ENCODE data around the gene SLC11A2.

DNA sequence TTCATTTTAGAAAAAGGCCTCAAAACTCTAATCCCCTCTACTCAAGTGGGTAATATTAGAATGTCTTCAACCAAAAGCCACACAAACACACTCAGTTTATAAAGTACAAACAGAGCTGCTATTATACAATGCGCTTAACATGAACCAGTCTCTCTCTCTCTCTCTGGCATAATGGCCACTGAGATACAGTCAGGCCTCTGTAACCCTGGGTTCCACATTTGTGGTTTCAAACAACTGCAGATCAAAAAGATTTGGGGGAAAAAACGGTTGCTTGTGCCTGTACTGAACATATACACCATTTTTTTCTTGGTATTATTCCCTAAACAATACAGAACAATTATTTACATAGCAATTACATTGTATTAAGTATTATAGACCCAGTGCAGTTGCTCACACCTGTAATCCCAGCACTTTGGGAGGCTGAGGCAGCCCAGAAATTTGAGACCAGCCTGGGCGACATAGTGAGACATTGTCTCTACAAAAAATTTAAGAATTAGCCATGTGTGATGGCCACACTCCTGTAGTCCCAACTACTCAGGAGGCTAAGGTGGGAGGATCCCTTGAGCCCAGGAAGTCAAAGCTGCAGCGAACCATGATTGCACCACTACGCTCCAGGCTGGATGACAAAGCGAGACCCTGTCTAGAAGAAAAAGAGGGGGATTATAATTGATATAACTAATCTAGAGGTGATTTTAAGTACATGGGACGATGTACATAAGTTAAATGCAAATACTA lies 5.6 kb downstream of the SLC11A2 start:
- TF ChIP-seq, protein P1, sequence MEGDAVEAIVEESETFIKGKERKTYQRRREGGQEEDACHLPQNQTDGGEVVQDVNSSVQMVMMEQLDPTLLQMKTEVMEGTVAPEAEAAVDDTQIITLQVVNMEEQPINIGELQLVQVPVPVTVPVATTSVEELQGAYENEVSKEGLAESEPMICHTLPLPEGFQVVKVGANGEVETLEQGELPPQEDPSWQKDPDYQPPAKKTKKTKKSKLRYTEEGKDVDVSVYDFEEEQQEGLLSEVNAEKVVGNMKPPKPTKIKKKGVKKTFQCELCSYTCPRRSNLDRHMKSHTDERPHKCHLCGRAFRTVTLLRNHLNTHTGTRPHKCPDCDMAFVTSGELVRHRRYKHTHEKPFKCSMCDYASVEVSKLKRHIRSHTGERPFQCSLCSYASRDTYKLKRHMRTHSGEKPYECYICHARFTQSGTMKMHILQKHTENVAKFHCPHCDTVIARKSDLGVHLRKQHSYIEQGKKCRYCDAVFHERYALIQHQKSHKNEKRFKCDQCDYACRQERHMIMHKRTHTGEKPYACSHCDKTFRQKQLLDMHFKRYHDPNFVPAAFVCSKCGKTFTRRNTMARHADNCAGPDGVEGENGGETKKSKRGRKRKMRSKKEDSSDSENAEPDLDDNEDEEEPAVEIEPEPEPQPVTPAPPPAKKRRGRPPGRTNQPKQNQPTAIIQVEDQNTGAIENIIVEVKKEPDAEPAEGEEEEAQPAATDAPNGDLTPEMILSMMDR (IDR thresholded peaks at IDR 0.05) = no peak
- TF ChIP-seq EZH2 (IDR thresholded peaks at IDR 0.05; ENCODE audit: borderline replicate concordance, insufficient read depth, low read depth, low read length, poor library complexity, severe bottlenecking) = no peak
